Lung (tissue), 12 donors: ENCODE data around the gene MYO5B. TPM values are rescaled to one million over a fixed set of nuclear protein-coding genes. Genes with fewer than 3 reads are reported as not detected.

Experiments used
- ATAC-seq: fragments of 200-7000 bp; cut with Tn5 transposase; one replicate; pipeline ENCODE4 v1.9.1; 2020; ENCODE audit warnings: moderate number of reproducible peaks; ENCODE audit not compliant: insufficient read depth, low FRiP score
- DNase-seq, 3 donors: peaks; one replicate each; pipeline ENCODE4 v3.0.0-alpha.2; 2013 to 2017
- H3K27ac ChIP-seq, 2 donors: one replicate each; pipeline ENCODE4 v1.5.1; 2013; ENCODE audit warnings: mild to moderate bottlenecking in 2 of 2, moderate library complexity in 2 of 2, control low read depth in 1 of 2, inconsistent platforms in 1 of 2, low read depth in 1 of 2, low read length in 1 of 2
- H3K27me3 ChIP-seq, 3 donors: one replicate each; pipeline ENCODE4 v1.5.1; 2013; ENCODE audit warnings: low read length in 2 of 3; ENCODE audit not compliant: control insufficient read depth in 3 of 3, insufficient read depth in 3 of 3
- H3K36me3 ChIP-seq, 4 donors: one replicate each; pipeline ENCODE4 v1.5.1; 2013; ENCODE audit warnings: low read length in 4 of 4, mild to moderate bottlenecking in 1 of 4, moderate library complexity in 1 of 4; ENCODE audit not compliant: control insufficient read depth in 4 of 4, insufficient read depth in 4 of 4
- H3K4me1 ChIP-seq, 5 donors: one replicate each; pipeline ENCODE4 v1.5.1; 2013; ENCODE audit warnings: low read length in 5 of 5, mild to moderate bottlenecking in 2 of 5, moderate library complexity in 1 of 5; ENCODE audit not compliant: control insufficient read depth in 5 of 5, insufficient read depth in 5 of 5
- H3K4me3 ChIP-seq: one replicate; pipeline ENCODE4 v1.5.1; 2013; ENCODE audit warnings: mild to moderate bottlenecking, control low read depth, moderate library complexity
- H3K9ac ChIP-seq, 2 donors: one replicate each; pipeline ENCODE4 v1.5.1; 2013; ENCODE audit warnings: low read length in 2 of 2, control low read depth in 1 of 2; ENCODE audit not compliant: insufficient read depth in 1 of 2
- H3K9me3 ChIP-seq, 4 donors: one replicate each; pipeline ENCODE4 v1.5.1; 2013; ENCODE audit warnings: low read length in 3 of 4, mild to moderate bottlenecking in 1 of 4, moderate library complexity in 1 of 4; ENCODE audit not compliant: control insufficient read depth in 4 of 4, insufficient read depth in 3 of 4
- CTCF ChIP-seq: IDR thresholded peaks from 2 replicates; pipeline ENCODE4 v1.5.1; 2012; ENCODE audit warnings: mild to moderate bottlenecking; ENCODE audit errors: control extremely low read depth, extremely low read depth
- WGBS, 2 donors: extraction: QIAGEN DNeasy Blood & Tissue Kit; methylation state at CpG; one replicate each; pipeline ENCODE4 v1.1.7; 2013; 5-methylcytosine and 5-hydroxymethylcytosine counted together
- polyA plus RNA-seq, 2 donors: library from polyadenylated mRNA; stranded (reverse); fragments of 200-250 nt; gene quantifications; one replicate each; pipeline ENCODE4 v1.2.1, GENCODE V29; 2013
- total RNA-seq, 2 donors: library from RNA; depleted of rRNA in 1 of 2; stranded (reverse); fragments of >200 nt in 1 of 2; gene quantifications; one replicate each; pipeline ENCODE4 v1.2.1, GENCODE V29; 2014 to 2021
- donor health status: control.
- donor health status: control.
- donor health status: Bipolar disorder and iron deficiency.
- donor health status: healthy.
- donor health status: DM: yes; HTN: yes; CAD: no.

MYO5B gene
- total and polyA plus RNA-seq, 4 donors: 9.7 to 25.6 (median 19.7) TPM

- Histone ChIP-seq H3K36me3 (peaks cover 0 to 6% (median 0%) of the 10 kb centered on the region in 4 donors), H3K9me3 (no peaks in the 10 kb centered on the region), H3K9ac (no peak overlapping the region), H3K27me3 (peaks cover 0 to 5% (median 0%) of the 10 kb centered on the region in 3 donors), H3K27ac (no peak overlapping the region), H3K4me1 (peaks cover 0 to 2% (median 0%) of the 10 kb centered on the region in 5 donors), H3K4me3 (no peak overlapping the region)
- no peak for DNase-seq
- no peak for TF ChIP-seq CTCF
- 90 to 91% methylated on average over 5 of the region's 5 CpGs for WGBS, 2 donors
- no peak for ATAC-seq
These were observed 277.2 kb downstream of the MYO5B start for GRCh38 chr18:49917742-49918141.

- Histone ChIP-seq H3K27me3 (no peaks in the 10 kb centered on the region), H3K27ac (no peak overlapping the region), H3K36me3 (peaks cover 0 to 6% (median 0%) of the 10 kb centered on the region in 4 donors), H3K4me3 (no peak overlapping the region), H3K9ac (no peak overlapping the region), H3K4me1 (no peaks in the 10 kb centered on the region), H3K9me3 (no peaks in the 10 kb centered on the region)
- no peak for TF ChIP-seq CTCF
- WGBS, 2 donors: 76 to 78% methylated on average over 7 of the region's 7 CpGs
- DNase-seq (no peak), ATAC-seq (no peak)
These were observed 279.6 kb downstream of the MYO5B start for GRCh38 chr18:49915352-49915751.

GRCh38 chr18:49913221-49913620 lies 281.7 kb downstream of the MYO5B start:
- peaks cover 0 to 6% (median 0%) of the 10 kb centered on the region in 4 donors for H3K36me3 ChIP-seq
- TF ChIP-seq CTCF: no peak
- DNase-seq (no peak), ATAC-seq (no peak)
- no peaks in the 10 kb centered on the region for H3K9me3 ChIP-seq
- no peak overlapping the region for H3K4me3 ChIP-seq
- H3K4me1 ChIP-seq: no peaks in the 10 kb centered on the region
- H3K27me3 ChIP-seq: no peaks in the 10 kb centered on the region
- no peak overlapping the region for H3K9ac ChIP-seq
- 85 to 86% methylated on average over 3 of the region's 3 CpGs for WGBS, 2 donors
- H3K27ac ChIP-seq: no peak overlapping the region

GRCh38 chr18:49911427-49911826 lies 283.5 kb downstream of the MYO5B start:
- Histone ChIP-seq H3K9ac (no peak overlapping the region), H3K4me1 (no peaks in the 10 kb centered on the region), H3K4me3 (no peak overlapping the region), H3K36me3 (peaks cover 0 to 2% (median 0%) of the 10 kb centered on the region in 4 donors), H3K27ac (no peak overlapping the region), H3K27me3 (no peaks in the 10 kb centered on the region), H3K9me3 (no peaks in the 10 kb centered on the region)
- DNase-seq: no peak
- WGBS, 2 donors: 59 to 63% methylated on average over 4 of the region's 4 CpGs
- no peak for ATAC-seq
- no peak for TF ChIP-seq CTCF
